ENCODE results near the gene STPG1. TPM values are rescaled to one million over a fixed set of nuclear protein-coding genes. Genes with fewer than 3 reads are reported as not detected.

The STPG1 gene
- total and polyA plus RNA-seq, 3 donors from 2014 or later = 25.1 to 67.6 (median 45.9) TPM

- Histone ChIP-seq H3K27ac (no peak overlapping the region), H3K4me1 (peaks cover 7% of the 10 kb centered on the region), H3K36me3 (ENCODE audit: low read depth, missing control alignments) (no peaks in the 10 kb centered on the region), H3K9me3 (no peaks in the 10 kb centered on the region), H3K27me3 (no peaks in the 10 kb centered on the region), H3K4me3 (no peak overlapping the region)
- DNase-seq = no peak
- 73% methylated on average over 6 of the region's 6 CpGs for WGBS, 2 donors
- intact Hi-C loops (cut with DNase I; ENCODE audit: low total_unique reads) = no loop called here
- TF ChIP-seq CTCF (IDR thresholded peaks at IDR 0.05) (no peak), POLR2A (IDR thresholded peaks at IDR 0.05) (no peak)
Observed at GRCh38 chr1:24315391-24315790, 98.2 kb downstream of the STPG1 start.

- Histone ChIP-seq H3K27me3 (no peaks in the 10 kb centered on the region), H3K4me1 (no peaks in the 10 kb centered on the region), H3K9me3 (no peaks in the 10 kb centered on the region), H3K27ac (no peak overlapping the region), H3K4me3 (no peak overlapping the region), H3K36me3 (ENCODE audit: low read depth, missing control alignments) (no peaks in the 10 kb centered on the region)
- intact Hi-C loops (cut with DNase I; ENCODE audit: low total_unique reads) = no loop called here
- no peak for DNase-seq
- 80 to 100% methylated on average over 1 of the region's 1 CpG for WGBS, 2 donors
- no peak for TF ChIP-seq POLR2A (IDR thresholded peaks at IDR 0.05)
- no peak for TF ChIP-seq CTCF (IDR thresholded peaks at IDR 0.05)
Observed at GRCh38 chr1:24311741-24312140, 101.8 kb downstream of the STPG1 start.

DNA sequence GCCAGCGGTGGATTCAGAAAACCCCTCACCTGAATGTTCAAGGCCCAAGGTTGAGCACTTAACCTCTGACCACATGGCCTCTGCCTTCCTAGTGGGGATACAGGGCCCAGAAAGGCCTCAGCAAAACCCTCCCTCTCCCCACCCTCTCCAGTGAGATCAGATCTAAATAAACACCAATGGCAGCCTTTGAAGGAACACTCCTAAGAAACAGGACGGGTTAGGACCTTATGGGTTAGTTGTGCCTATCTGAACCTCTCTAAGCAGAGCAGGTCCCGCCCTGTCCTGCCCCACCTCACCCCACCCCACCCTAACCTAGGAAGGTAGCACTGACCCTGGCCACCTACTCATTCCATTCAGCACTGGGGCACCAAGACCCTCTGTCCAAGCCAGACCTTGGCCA, 102.3 kb downstream of the STPG1 start:
- H3K36me3 ChIP-seq (ENCODE audit: low read depth, missing control alignments) = no peaks in the 10 kb centered on the region
- no peak overlapping the region for H3K27ac ChIP-seq
- H3K27me3 ChIP-seq = no peaks in the 10 kb centered on the region
- WGBS, 2 donors = 90 to 100% methylated on average over 3 of the region's 3 CpGs
- H3K9me3 ChIP-seq = no peaks in the 10 kb centered on the region
- no peak overlapping the region for H3K4me3 ChIP-seq
- DNase-seq = no peak
- no peaks in the 10 kb centered on the region for H3K4me1 ChIP-seq
- TF ChIP-seq POLR2A (IDR thresholded peaks at IDR 0.05) = no peak
- TF ChIP-seq CTCF (IDR thresholded peaks at IDR 0.05) = no peak
- intact Hi-C loops (cut with DNase I; ENCODE audit: low total_unique reads) = no loop called here

GRCh38 chr1:24309762-24310485, 103.7 kb downstream of the STPG1 start:
- no peak for TF ChIP-seq CTCF (IDR thresholded peaks at IDR 0.05)
- no peak for TF ChIP-seq POLR2A (IDR thresholded peaks at IDR 0.05)
- DNase-seq = no peak
- WGBS, 2 donors = 93 to 95% methylated on average over 4 of the region's 4 CpGs
- intact Hi-C loops (cut with DNase I; ENCODE audit: low total_unique reads) = no loop called here
- no peaks in the 10 kb centered on the region for H3K4me1 ChIP-seq
- H3K27me3 ChIP-seq = no peaks in the 10 kb centered on the region
- H3K9me3 ChIP-seq = no peaks in the 10 kb centered on the region
- H3K36me3 ChIP-seq (ENCODE audit: low read depth, missing control alignments) = no peaks in the 10 kb centered on the region
- no peak overlapping the region for H3K4me3 ChIP-seq
- no peak overlapping the region for H3K27ac ChIP-seq

All from testis (tissue), 3 donors.